ENCODE results near the gene SUZ12. TPM values are rescaled to one million over a fixed set of nuclear protein-coding genes. Genes with fewer than 3 reads are reported as not detected.
"Not testable (repeated sequence)": the region's sequence is repeated elsewhere in the genome, so short reads cannot be mapped to it uniquely, and the experiment has no call there.

Gene SUZ12
- total RNA-seq: 81.1 and 82.0 TPM in 2 replicates

DNA sequence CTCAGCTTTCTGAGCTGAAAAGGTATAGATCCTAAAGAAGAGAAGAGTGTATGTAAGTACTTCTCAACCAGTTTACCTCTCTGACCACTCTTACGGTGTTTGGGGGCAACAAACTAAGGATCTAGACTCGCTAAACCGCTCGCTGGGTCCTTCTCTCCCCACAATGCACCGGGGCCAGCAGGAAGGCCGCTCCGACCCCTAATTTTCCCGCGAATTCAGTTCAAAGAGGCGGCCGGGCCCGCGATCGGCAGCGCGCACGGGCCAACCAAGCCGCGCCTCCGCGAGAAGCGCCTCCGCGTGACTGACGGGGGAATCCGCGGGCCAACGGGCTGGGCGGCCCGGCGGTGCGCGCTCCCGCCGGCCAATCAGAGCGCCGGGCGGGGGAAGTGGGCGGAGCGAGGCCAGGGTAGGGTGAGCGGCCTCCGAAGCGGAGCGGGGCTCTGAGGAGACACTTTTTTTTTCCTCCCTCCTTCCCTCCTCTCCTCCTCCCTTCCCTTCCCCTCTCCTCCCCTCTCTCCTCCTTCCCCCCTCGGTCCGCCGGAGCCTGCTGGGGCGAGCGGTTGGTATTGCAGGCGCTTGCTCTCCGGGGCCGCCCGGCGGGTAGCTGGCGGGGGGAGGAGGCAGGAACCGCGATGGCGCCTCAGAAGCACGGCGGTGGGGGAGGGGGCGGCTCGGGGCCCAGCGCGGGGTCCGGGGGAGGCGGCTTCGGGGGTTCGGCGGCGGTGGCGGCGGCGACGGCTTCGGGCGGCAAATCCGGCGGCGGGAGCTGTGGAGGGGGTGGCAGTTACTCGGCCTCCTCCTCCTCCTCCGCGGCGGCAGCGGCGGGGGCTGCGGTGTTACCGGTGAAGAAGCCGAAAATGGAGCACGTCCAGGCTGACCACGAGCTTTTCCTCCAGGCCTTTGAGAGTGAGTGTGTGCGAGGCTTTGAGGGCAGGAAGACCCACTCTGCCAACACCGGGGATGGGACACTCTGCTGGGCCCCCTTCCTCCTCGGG, at the start of gene SUZ12:
Gene SUZ12 (plus strand): TSS at position 393 of the 995 bp plus-strand sequence. CDS start 240 bp downstream, at position 633.
- intact Hi-C loops (cut with micrococcal nuclease): loop anchor here (1.0 kb wide), 1 partner anchor 36 kb away; the partner anchor contains the start of gene UTP6
- H3K4me1 Mint-ChIP-seq: peaks cover 19% of the 10 kb centered on the region
- H3K9me3 Mint-ChIP-seq, H3K27me3 Mint-ChIP-seq: not testable (repeated sequence)
- peak within 1 kb of the TSS; percentile 87 for H3K27ac Mint-ChIP-seq
- peak; percentile 98 for DNase-seq
- H3K36me3 Mint-ChIP-seq (ENCODE audit: low read depth): peaks cover 26% of the 10 kb centered on the region
- H3K4me3 Mint-ChIP-seq: peak within 1 kb of the TSS; percentile 85

DNA sequence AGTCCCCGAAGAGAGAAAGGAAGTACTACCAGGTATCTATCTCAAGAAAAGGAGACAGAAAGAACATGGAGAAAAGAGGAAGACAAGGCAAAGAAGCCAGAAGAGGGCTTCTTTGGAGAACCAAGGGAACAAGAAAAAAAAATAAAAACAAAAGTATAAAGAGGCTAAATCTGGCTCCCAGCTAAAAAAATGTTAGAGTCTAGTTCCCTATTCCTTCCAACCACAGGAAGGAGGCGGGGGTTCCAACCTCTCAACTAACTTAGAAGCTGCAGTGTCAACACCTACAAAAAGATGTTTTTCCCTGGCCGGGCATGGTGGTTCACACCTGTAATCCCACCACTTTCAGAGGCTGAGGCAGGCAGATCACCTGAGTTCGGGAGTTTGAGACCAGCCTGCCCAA, 48.7 kb upstream of the SUZ12 start:
- Mint-ChIP-seq H3K27ac (peak overlapping the region; percentile 39), H3K36me3 (ENCODE audit: low read depth) (peaks cover 64% of the 10 kb centered on the region), H3K4me3 (no peak overlapping the region), H3K27me3 (no peaks in the 10 kb centered on the region), H3K9me3 (no peaks in the 10 kb centered on the region), H3K4me1 (no peaks in the 10 kb centered on the region)
- DNase-seq: no peak
- intact Hi-C loops (cut with micrococcal nuclease): no loop called here

DNA sequence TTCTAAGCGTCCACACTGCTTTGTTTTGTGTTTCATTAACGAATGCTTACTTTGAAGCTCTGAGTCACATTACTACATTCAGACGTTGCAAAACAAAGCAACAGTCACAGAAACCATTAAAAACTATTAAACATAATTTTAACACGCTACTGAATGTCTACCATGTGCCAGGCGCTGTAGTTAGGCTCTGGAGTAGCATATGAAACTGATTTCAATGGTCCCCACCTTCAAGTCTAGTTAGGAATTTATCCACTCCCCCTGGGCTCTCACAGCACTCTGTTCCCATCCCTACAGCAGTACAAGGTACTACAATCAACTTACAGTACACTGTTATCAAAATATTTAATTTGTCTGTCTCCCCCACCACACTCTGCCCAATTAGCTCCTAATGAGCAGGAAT, 35.9 kb upstream of the SUZ12 start:
- intact Hi-C loops (cut with micrococcal nuclease): loop anchor here (1.0 to 10.0 kb wide), 6 partner anchors 20 to 544 kb away; partner anchors contain the start of genes COPRS, PSMD11 and SUZ12
- no peak overlapping the region for H3K27ac Mint-ChIP-seq
- no peaks in the 10 kb centered on the region for H3K9me3 Mint-ChIP-seq
- no peak overlapping the region for H3K4me3 Mint-ChIP-seq
- peaks cover 12% of the 10 kb centered on the region for H3K4me1 Mint-ChIP-seq
- no peak for DNase-seq
- no peaks in the 10 kb centered on the region for H3K27me3 Mint-ChIP-seq
- peaks cover 23% of the 10 kb centered on the region for H3K36me3 Mint-ChIP-seq (ENCODE audit: low read depth)

DNA sequence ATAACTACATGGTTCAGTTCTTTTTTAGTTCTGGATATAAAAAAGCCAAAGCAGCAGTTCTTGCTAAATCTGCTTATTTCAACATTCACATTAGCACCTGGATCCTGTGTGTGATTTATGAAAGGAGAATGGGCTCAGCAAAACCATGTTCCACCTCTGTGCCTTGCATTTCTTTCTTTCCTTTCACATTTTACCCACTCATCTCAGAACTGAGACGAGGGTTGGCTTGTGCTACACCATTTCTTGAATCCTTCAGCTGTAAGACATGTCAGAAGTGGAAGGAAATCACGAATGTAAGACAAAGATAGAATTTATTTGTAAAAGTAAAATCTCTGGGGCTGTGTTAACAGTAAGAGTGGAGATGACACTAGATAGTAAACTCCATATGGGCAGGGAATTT, 34.1 kb upstream of the SUZ12 start:
- DNase-seq: no peak
- no peaks in the 10 kb centered on the region for H3K9me3 Mint-ChIP-seq
- peaks cover 11% of the 10 kb centered on the region for H3K36me3 Mint-ChIP-seq (ENCODE audit: low read depth)
- peaks cover 15% of the 10 kb centered on the region for H3K4me1 Mint-ChIP-seq
- H3K27me3 Mint-ChIP-seq: peaks cover 4% of the 10 kb centered on the region
- intact Hi-C loops (cut with micrococcal nuclease): loop anchor here (10.0 kb wide), 2 partner anchors 348 to 542 kb away; partner anchors contain the start of gene PSMD11
- peak overlapping the region; percentile 19 for H3K4me3 Mint-ChIP-seq
- H3K27ac Mint-ChIP-seq: no peak overlapping the region

DNA sequence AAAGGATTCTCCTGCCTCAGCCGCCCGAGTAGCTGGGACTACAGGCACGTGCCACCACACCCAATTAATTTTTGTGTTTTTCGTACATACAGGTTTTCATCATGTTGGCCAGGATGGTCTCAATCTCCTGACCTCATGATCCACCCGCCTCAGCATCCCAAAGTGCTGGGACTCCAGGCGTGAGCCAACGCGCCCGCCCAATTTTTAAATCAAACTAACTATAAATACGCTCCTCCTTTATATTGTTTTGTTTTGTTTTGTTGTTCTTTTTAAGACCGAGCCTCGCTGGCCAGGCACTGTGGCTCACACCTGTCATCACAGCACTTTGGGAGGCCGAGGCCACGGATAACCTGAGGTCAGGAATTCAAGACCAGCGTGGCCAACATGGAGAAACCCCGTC, 33.4 kb upstream of the SUZ12 start:
- Mint-ChIP-seq H3K27ac (no peak overlapping the region), H3K4me3 (peak overlapping the region; percentile 35), H3K36me3 (ENCODE audit: low read depth) (peaks cover 8% of the 10 kb centered on the region), H3K9me3 (no peaks in the 10 kb centered on the region), H3K27me3 (peaks cover 6% of the 10 kb centered on the region), H3K4me1 (peaks cover 13% of the 10 kb centered on the region)
- no peak for DNase-seq
- intact Hi-C loops (cut with micrococcal nuclease): loop anchor here (10.0 kb wide), 2 partner anchors 349 to 541 kb away; partner anchors contain the start of gene PSMD11

DNA sequence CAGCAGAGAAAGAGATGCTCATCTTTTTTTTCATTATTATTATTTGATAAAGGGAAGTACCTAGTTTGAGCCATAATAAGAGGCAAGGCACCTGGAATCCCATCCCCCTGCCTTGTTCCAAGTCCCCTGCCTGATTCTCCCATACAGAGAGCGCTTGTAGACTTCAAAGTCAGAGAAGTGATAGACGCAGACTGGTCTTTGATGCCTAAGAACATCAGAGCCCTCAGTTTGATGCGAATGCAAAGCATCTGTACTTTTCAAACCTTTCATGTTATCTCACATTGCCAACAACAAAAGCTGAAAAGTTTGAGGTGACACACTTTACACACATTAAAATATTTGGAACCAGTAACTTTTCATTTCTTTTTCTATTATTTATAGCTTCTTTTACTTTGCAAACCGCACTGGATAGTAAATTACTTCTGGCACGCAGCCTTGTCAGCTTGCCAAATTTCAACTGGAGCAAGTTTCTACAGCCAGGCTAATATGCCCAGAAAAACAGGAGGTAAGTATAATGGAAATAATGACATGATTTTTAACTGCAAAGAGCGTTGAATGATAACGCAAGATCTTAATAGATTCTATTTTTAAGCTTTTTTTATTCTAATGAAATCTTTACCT, 29.4 kb upstream of the SUZ12 start:
- no peak overlapping the region for H3K27ac Mint-ChIP-seq
- no peaks in the 10 kb centered on the region for H3K36me3 Mint-ChIP-seq (ENCODE audit: low read depth)
- no peak for DNase-seq
- peaks cover 7% of the 10 kb centered on the region for H3K4me1 Mint-ChIP-seq
- intact Hi-C loops (cut with micrococcal nuclease): loop anchor here (10.0 kb wide), 2 partner anchors 353 to 537 kb away; partner anchors contain the start of gene PSMD11
- H3K9me3 Mint-ChIP-seq: no peaks in the 10 kb centered on the region
- H3K4me3 Mint-ChIP-seq: no peak overlapping the region
- H3K27me3 Mint-ChIP-seq: peaks cover 16% of the 10 kb centered on the region

DNA sequence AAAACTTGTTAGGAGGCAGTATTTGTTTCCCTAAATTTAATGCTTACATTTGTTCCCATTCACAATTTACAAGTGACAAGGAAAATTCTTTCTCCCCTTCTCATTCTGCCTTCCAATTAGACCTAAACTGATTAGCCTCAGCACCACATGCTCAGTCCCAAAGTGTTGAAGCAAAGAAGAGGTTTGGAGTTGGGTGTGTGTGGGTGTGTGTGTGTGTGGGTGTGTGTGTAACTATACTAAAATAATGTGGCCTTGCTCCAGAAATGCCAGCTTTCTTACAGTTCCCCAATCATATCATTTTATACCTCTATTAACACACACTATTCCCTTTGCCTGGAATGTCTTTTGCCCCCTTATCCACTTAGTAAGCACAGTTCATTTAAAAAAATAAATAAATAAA, 28.4 kb upstream of the SUZ12 start:
- DNase-seq: no peak
- Mint-ChIP-seq H3K27ac (no peak overlapping the region), H3K36me3 (ENCODE audit: low read depth) (no peaks in the 10 kb centered on the region), H3K27me3 (peaks cover 16% of the 10 kb centered on the region), H3K4me1 (peaks cover 3% of the 10 kb centered on the region), H3K9me3 (no peaks in the 10 kb centered on the region), H3K4me3 (no peak overlapping the region)
- intact Hi-C loops (cut with micrococcal nuclease): loop anchor here (10.0 kb wide), 2 partner anchors 354 to 536 kb away; partner anchors contain the start of gene PSMD11

DNA sequence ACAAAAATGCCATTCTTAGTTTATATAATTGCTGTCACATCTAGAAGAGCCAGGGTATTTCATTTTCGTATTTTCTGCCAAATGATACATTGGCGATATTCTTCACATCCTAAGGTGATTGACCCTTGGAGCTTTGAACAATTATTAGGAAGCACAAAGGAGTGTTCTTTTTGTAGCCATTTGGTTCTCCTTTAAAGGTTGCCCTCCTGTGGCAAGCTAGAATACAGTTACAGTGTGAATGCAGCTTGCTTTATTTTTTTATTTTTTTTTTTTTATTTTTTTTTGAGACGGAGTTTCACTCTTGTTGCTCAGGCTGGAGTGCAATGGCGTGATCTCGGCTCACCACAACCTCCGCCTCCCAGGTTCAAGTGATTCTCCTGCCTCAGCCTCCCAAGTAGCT, 24.1 kb upstream of the SUZ12 start:
- H3K27ac Mint-ChIP-seq; H3K4me1 Mint-ChIP-seq; H3K9me3 Mint-ChIP-seq; H3K36me3 Mint-ChIP-seq (ENCODE audit: low read depth); intact Hi-C loops (cut with micrococcal nuclease); H3K4me3 Mint-ChIP-seq; DNase-seq: not testable (repeated sequence)
- peaks cover 22% of the 10 kb centered on the region for H3K27me3 Mint-ChIP-seq

DNA sequence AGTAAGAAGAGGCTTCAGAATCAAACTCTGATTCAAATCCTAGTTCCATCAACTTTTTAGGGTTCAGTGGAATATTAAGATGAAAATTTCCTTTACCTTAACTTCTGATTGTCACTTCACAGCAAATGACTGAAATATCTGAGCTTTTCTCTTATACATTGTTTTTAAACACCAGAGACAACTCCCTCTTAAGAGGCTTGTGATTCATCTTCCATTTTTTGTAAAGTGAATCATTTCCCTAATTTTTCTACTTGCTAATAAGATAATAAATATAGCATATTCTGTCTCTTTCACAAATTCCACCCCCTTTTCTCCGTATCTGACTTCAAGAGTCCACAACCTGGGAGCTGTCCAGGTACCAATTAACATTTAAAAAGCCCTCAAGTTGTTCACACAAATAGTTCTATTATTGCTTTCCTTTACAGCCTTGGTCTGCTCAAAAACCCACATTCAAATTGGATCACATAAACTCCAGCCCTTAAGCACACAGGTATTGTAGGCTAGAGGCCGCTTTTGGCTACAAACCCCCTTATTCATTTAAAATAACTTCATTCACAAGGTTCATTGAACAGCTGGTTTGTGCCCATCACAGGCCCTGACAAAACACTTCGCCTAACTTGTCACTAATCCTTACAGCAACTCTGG, 21.2 kb upstream of the SUZ12 start:
- Mint-ChIP-seq H3K27me3 (peaks cover 22% of the 10 kb centered on the region), H3K9me3 (no peaks in the 10 kb centered on the region), H3K4me1 (peaks cover 18% of the 10 kb centered on the region), H3K27ac (no peak overlapping the region), H3K36me3 (ENCODE audit: low read depth) (peaks cover 2% of the 10 kb centered on the region), H3K4me3 (no peak overlapping the region)
- intact Hi-C loops (cut with micrococcal nuclease): no loop called here
- no peak for DNase-seq

DNA sequence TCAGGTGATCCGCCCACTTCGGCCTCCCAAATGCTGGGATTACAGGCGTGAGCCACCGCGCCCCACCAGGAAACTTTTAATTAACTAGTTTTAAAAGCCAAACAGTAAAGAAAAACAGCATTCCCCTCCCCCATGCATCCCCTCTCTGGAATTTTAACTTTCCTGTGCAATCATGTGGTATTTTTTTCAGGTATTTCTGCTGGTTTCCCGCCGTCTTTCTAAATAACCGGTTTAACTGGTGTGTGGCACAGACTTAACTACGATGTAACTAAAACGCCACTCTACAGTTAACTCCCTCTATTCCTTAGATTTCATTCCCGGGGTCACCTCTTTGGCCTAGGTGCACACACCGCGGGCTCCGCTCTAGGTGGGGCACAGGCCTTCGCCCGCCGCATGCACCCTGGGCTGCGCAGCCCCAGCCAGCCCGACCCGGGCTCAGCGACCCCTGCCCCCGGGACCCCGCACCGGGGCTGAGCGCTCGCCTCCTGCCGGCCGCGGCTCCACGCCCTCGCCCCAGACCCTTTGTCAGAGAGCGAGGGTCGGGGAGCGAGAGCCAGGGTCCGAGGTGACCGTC, 20.2 kb upstream of the SUZ12 start:
- Mint-ChIP-seq H3K4me3 (no peak overlapping the region), H3K27me3 (peaks cover 22% of the 10 kb centered on the region), H3K36me3 (ENCODE audit: low read depth) (peaks cover 2% of the 10 kb centered on the region), H3K4me1 (peaks cover 18% of the 10 kb centered on the region), H3K9me3 (no peaks in the 10 kb centered on the region), H3K27ac (no peak overlapping the region)
- intact Hi-C loops (cut with micrococcal nuclease): no loop called here
- DNase-seq: no peak

DNA sequence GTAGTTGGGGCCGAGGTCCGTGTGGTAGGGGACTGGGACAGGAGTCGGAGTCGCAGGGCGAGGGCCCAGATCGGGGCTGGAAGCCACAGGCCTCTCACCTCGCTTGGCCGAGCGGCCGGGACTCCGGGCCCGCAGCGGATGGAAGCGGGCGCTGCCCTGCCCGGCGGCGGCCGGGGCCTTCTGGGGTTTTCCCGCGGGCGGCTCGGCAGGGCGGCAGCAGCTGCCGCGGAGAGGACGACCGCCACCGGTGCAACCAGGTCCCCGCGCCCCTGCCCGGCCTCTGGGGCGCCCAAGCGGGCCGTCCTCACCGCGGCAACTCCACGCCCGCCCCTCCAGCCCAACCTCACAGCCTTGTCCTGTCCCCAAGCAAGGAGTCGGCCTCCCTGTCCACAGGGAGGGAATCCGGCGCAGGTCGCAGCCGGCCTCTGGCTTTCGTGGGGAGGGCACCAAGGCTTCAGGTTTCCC, 19.7 kb upstream of the SUZ12 start:
- Mint-ChIP-seq H3K4me1 (peaks cover 18% of the 10 kb centered on the region), H3K27me3 (peaks cover 21% of the 10 kb centered on the region), H3K9me3 (no peaks in the 10 kb centered on the region), H3K27ac (no peak overlapping the region), H3K4me3 (no peak overlapping the region), H3K36me3 (ENCODE audit: low read depth) (peaks cover 2% of the 10 kb centered on the region)
- DNase-seq: no peak
- intact Hi-C loops (cut with micrococcal nuclease): no loop called here

DNA sequence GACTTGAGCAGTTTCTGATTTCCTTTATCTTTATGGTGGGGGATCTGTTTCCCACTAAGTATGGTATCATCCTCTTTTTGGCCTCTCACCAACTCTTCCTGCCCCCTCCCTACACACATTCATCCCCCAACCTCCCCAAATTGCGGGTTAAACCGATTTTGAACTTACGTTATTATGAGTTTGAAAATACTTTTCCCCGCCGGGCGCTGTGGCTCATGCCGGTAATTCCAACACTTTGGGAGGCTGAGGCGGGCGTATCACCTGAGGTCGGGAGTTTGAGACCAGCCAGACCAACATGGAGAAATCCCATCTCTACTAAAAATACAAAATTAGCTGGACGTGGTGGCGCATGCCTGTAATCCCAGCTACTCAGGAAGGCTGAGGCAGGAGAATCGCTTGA, 19.1 kb upstream of the SUZ12 start:
- intact Hi-C loops (cut with micrococcal nuclease); H3K9me3 Mint-ChIP-seq; H3K27ac Mint-ChIP-seq; DNase-seq; H3K4me3 Mint-ChIP-seq; H3K36me3 Mint-ChIP-seq (ENCODE audit: low read depth): not testable (repeated sequence)
- Mint-ChIP-seq H3K27me3 (peaks cover 19% of the 10 kb centered on the region), H3K4me1 (peaks cover 18% of the 10 kb centered on the region)

DNA sequence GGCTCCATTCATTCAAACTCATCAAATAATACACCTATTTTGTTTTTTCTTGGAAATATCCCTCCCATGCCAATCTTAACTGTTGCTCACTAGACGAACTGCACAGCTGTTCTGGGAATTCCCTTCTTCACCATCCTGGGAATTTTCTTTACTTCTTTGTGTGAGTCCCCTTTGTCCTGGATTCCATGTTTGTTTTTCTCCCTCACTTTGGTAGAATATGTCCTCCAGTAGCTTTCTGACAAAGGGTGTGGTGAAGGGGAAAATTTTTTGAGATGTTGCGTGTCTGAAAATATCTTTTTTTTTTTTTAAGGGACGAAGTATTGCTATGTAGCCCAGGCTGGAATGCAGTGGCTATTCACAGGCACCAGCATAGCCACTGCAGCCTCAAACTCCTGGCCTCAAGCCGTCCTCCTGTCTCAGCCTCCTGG, 18.1 kb upstream of the SUZ12 start:
- Mint-ChIP-seq H3K36me3 (ENCODE audit: low read depth) (peaks cover 2% of the 10 kb centered on the region), H3K27ac (peak overlapping the region; percentile 11), H3K9me3 (no peaks in the 10 kb centered on the region), H3K4me3 (no peak overlapping the region), H3K27me3 (peaks cover 19% of the 10 kb centered on the region), H3K4me1 (peaks cover 17% of the 10 kb centered on the region)
- intact Hi-C loops (cut with micrococcal nuclease): no loop called here
- DNase-seq: no peak
